GM13977 (cell line): ENCODE measurements around the gene MT1A.

Source experiments
- DNase-seq: peaks from one replicate; pipeline ENCODE4 v3.0.0; 2012; ENCODE audit warnings: low spot score
- CTCF ChIP-seq: IDR thresholded peaks from 2 replicates; pipeline ENCODE4 v1.5.1; 2012; ENCODE audit warnings: mild to moderate bottlenecking, control low read depth; ENCODE audit not compliant: insufficient read depth; ENCODE audit errors: extremely low read depth, missing control alignments
- in situ Hi-C: fragments of 300-500 bp; cut with MboI; formaldehyde crosslinking; loops from one replicate; pipeline ENCODE4 v1.12.0; 2022; ENCODE audit warnings: low sequenced_read_pairs, low pct_unique_long_range_greater_than_20kb, mixed read lengths, inconsistent platforms; ENCODE audit not compliant: unreplicated experiment

The MT1A gene

GRCh38 chr16:56635441-56635967, 3.0 kb upstream of the MT1A start:
- DNase-seq: no peak
- TF ChIP-seq CTCF: no peak
- in situ Hi-C loops: no loop called here

GRCh38 chr16:56636616-56637413, 1.7 kb upstream of the MT1A start:
- in situ Hi-C loops: no loop called here
- no peak for DNase-seq
- no peak for TF ChIP-seq CTCF

GRCh38 chr16:56639045-56639444, 579 bp downstream of the MT1A start:
- in situ Hi-C loops: no loop called here
- DNase-seq: no peak
- TF ChIP-seq CTCF: no peak

- no peak for DNase-seq
- in situ Hi-C loops: no loop called here
These were observed 1.6 kb downstream of the MT1A start for GRCh38 chr16:56640076-56640475.

GRCh38 chr16:56641166-56641565, 2.7 kb downstream of the MT1A start:
- no peak for DNase-seq
- TF ChIP-seq CTCF: no peak
- in situ Hi-C loops: no loop called here

More at GRCh38 chr16:56640076-56640475, 1.6 kb downstream of the MT1A start:
- no peak for TF ChIP-seq CTCF

GRCh38 chr16:56643080-56643778, 4.8 kb downstream of the MT1A start:
- peak; percentile 64 for DNase-seq

More at GRCh38 chr16:56643080-56643778, 4.8 kb downstream of the MT1A start:
- TF ChIP-seq CTCF: peak; percentile 21
- in situ Hi-C loops: no loop called here
